GM12878 (cell line): ENCODE results near the gene THSD4. TPM values are rescaled to one million over a fixed set of nuclear protein-coding genes. Genes with fewer than 3 reads are reported as not detected.

Experiments used
- ATAC-seq: fragments of 200-7000 bp; cut with Tn5 transposase; 3 replicates; pipeline ENCODE4 v1.9.1; 2020; ENCODE audit warnings: mild to moderate bottlenecking, moderate library complexity
- BruUV-seq: library from RNA; stranded (reverse); fragments of 400-500 nt; replicated peaks from 2 replicates; lab custom pipeline; 2021; lab: Mats Ljungman, UMichigan
- CTCF ChIA-PET: fragments of 300-600 bp; sonication (Branson Sonifier 250); formaldehyde crosslinking; extraction: SDS; loops from one replicate; lab custom pipeline; 2021; ENCODE audit warnings: inconsistent platforms; lab: Yijun Ruan, JAX
- POLR2A ChIA-PET: fragments of 350-600 bp; formaldehyde crosslinking; extraction: SDS; loops from one replicate; lab custom pipeline; 2021; ENCODE audit warnings: inconsistent platforms; lab: Charles Lee
- RAD21 ChIA-PET: fragments of 300-600 bp; sonication (Branson Sonifier 250); formaldehyde crosslinking; loops from one replicate; lab custom pipeline; 2023; ENCODE audit warnings: antibody characterized with exemption; ENCODE audit not compliant: unreplicated experiment; lab: Charles Lee
- SMC1A ChIA-PET: fragments of 300-600 bp; sonication (Branson Sonifier 250); formaldehyde crosslinking; loops from one replicate; lab custom pipeline; 2023; ENCODE audit not compliant: unreplicated experiment, uncharacterized antibody; lab: Charles Lee
- DNase-seq: peaks from one replicate; pipeline ENCODE4 v3.0.0-alpha.2; 2011; ENCODE audit warnings: low read depth, low spot score
- FAIRE-seq: peaks from 3 replicates; lab custom pipeline; 2011; peaks lifted over from hg19 to GRCh38; lab: Jason Lieb, UNC
- H2AFZ ChIP-seq: 2 replicates; pipeline ENCODE4 v1.6.0; 2011; ENCODE audit warnings: low read depth, low read length, control low read depth; ENCODE audit not compliant: control insufficient read depth
- H3K27ac ChIP-seq: 2 replicates; pipeline ENCODE4 v1.5.1; 2011; ENCODE audit warnings: control low read depth; ENCODE audit not compliant: control insufficient read depth, insufficient read depth
- H3K27me3 ChIP-seq, 2 experiments: replicated peaks in 1 of 2; 2 replicates each; pipeline versions ENCODE4 v1.6.0 to v1.6.1; 2011; ENCODE audit warnings: low read length in 1 of 2; ENCODE audit not compliant: control insufficient read depth in 2 of 2, insufficient read depth in 2 of 2
- H3K36me3 ChIP-seq, 2 experiments: 2 replicates each; pipeline ENCODE4 v1.5.1; 2011; ENCODE audit warnings: low read length in 1 of 2; ENCODE audit not compliant: control insufficient read depth in 2 of 2, insufficient read depth in 2 of 2
- H3K4me1 ChIP-seq: 2 replicates; pipeline ENCODE4 v1.6.1; 2011; ENCODE audit warnings: mild to moderate bottlenecking, low read length, moderate library complexity, mixed read lengths; ENCODE audit not compliant: control insufficient read depth, insufficient read depth
- H3K4me2 ChIP-seq: 2 replicates; pipeline ENCODE4 v1.6.0; 2011; ENCODE audit warnings: control low read depth; ENCODE audit not compliant: control insufficient read depth, insufficient read depth
- H3K4me3 ChIP-seq: fragments of 200-600 bp; sonication (generic); 2 replicates; pipeline ENCODE4 v1.5.1; 2016
- H3K79me2 ChIP-seq: 2 replicates; pipeline ENCODE4 v1.6.0; 2011; ENCODE audit warnings: low read length; ENCODE audit not compliant: control insufficient read depth, insufficient read depth
- H3K9ac ChIP-seq: 2 replicates; pipeline ENCODE4 v1.8.0; 2011; ENCODE audit warnings: low read length, control low read depth, mixed read lengths; ENCODE audit not compliant: control insufficient read depth, insufficient read depth
- H3K9me3 ChIP-seq: replicated peaks from 3 replicates; pipeline ENCODE4 v1.5.1; 2011; ENCODE audit warnings: mild to moderate bottlenecking, low read length; ENCODE audit not compliant: control insufficient read depth, insufficient read depth
- H4K20me1 ChIP-seq: 2 replicates; pipeline ENCODE4 v1.6.0; 2011; ENCODE audit not compliant: control insufficient read depth, insufficient read depth
- BMI1 ChIP-seq: fragments of 450-650 bp; IDR thresholded peaks from 2 replicates; pipeline ENCODE4 v1.6.1; 2016; ENCODE audit warnings: mild to moderate bottlenecking, moderate library complexity, borderline replicate concordance
- EZH2 ChIP-seq: IDR thresholded peaks from 2 replicates; pipeline ENCODE4 v1.6.1; 2012; ENCODE audit warnings: low read depth, mild to moderate bottlenecking, control low read depth, inconsistent platforms, low read length, borderline replicate concordance; ENCODE audit not compliant: control insufficient read depth
- SKIL ChIP-seq: fragments of 450-650 bp; IDR thresholded peaks from 2 replicates; pipeline ENCODE4 v1.6.1; 2017; ENCODE audit warnings: mild to moderate bottlenecking, low read depth, inconsistent platforms; ENCODE audit not compliant: poor library complexity, severe bottlenecking
- ZNF217 ChIP-seq: fragments of 450-650 bp; IDR thresholded peaks from 2 replicates; pipeline ENCODE4 v1.6.1; 2017; ENCODE audit warnings: antibody characterized with exemption, mild to moderate bottlenecking
- WGBS: methylation state at CpG from one replicate; pipeline ENCODE4 v1.1.6; 2016; ENCODE audit warnings: low lambda C conversion rate; ENCODE audit not compliant: insufficient replicate concordance, insufficient coverage; ENCODE audit errors: missing lambda C conversion rate; 5-methylcytosine and 5-hydroxymethylcytosine counted together
- in situ Hi-C: fragments of 300-500 bp; cut with MboI; formaldehyde crosslinking; loops from 9 replicates; pipeline ENCODE4 v1.14.3; 2018; ENCODE audit warnings: mixed read lengths
- intact Hi-C: fragments of 100-400 bp; cut with micrococcal nuclease; formaldehyde crosslinking; loops from one replicate; pipeline ENCODE4 v1.14.2; 2022; ENCODE audit not compliant: unreplicated experiment
- polyA plus RNA-seq, 11 experiments: library from polyadenylated mRNA; depleted of rRNA in 4 of 11; unstranded in 6 of 11; stranded (reverse) in 5 of 11; fragments of >200 nt; fragmentation: Nextera tagmentation in 4 of 11; fragmentation: Illumina TruSeq in 1 of 11; extraction: Ambion mirVana in 4 of 11; extraction: Trizol in 1 of 11; gene quantifications; 1 replicate in 1 of 11; 2 replicates in 10 of 11; pipeline versions ENCODE4 v1.2.1 to v1.2.3, GENCODE V29; 2011 to 2016; ENCODE audit warnings: inconsistent platforms in 2 of 11, missing spikeins in 2 of 11, low read depth in 1 of 11
- total RNA-seq, 4 experiments: library from RNA; depleted of rRNA in 3 of 4; stranded (reverse); fragments of >200 nt in 3 of 4; fragmentation: Illumina TruSeq in 1 of 4; extraction: Trizol in 1 of 4; gene quantifications; 2 replicates each; pipeline versions ENCODE4 v1.2.1 to v1.2.3, GENCODE V29; 2013 to 2021

THSD4 gene
- total and polyA plus RNA-seq, 10 of the 15 experiments (the other 5 are each of a cell fraction or from before 2014, with no cell fraction given): 0.04 to 0.13 (median 0.05) TPM; not detected in 7

GRCh38 chr15:71129669-71130068 is 14.4 kb downstream of the THSD4 start (continued):
- TF ChIP-seq EZH2: no peak

GRCh38 chr15:71131601-71132362 is 16.5 kb downstream of the THSD4 start:
- Histone ChIP-seq H3K79me2 (no peaks in the 10 kb centered on the region), H2AFZ (no peak overlapping the region), H3K9ac (no peak overlapping the region), H4K20me1 (no peaks in the 10 kb centered on the region), H3K4me1 (no peaks in the 10 kb centered on the region), H3K27ac (no peak overlapping the region), H3K4me2 (no peak overlapping the region), H3K4me3 (no peak overlapping the region), H3K9me3 (no peaks in the 10 kb centered on the region), H3K36me3 (no peaks in the 10 kb centered on the region)
- DNase-seq (no peak), FAIRE-seq (no peak), ATAC-seq (no peak)
- CTCF ChIA-PET: no interaction called here
- WGBS: 45% methylated on average over 5 of the region's 5 CpGs
- in situ Hi-C loops (no loop called here), intact Hi-C loops (no loop called here)
- RAD21 ChIA-PET: no interaction called here
- SMC1A ChIA-PET: no interaction called here
- TF ChIP-seq SKIL (no peak), BMI1 (no peak), ZNF217 (no peak)
- TF ChIP-seq, all 136 proteins: peak for 0
- POLR2A ChIA-PET: no interaction called here
- no TSS peak for BruUV-seq
- H3K27me3 ChIP-seq: no peaks in the 10 kb centered on the region; a peak in 1 of 4 replicates
